ENCODE measurements around the gene CALHM5.

DNA sequence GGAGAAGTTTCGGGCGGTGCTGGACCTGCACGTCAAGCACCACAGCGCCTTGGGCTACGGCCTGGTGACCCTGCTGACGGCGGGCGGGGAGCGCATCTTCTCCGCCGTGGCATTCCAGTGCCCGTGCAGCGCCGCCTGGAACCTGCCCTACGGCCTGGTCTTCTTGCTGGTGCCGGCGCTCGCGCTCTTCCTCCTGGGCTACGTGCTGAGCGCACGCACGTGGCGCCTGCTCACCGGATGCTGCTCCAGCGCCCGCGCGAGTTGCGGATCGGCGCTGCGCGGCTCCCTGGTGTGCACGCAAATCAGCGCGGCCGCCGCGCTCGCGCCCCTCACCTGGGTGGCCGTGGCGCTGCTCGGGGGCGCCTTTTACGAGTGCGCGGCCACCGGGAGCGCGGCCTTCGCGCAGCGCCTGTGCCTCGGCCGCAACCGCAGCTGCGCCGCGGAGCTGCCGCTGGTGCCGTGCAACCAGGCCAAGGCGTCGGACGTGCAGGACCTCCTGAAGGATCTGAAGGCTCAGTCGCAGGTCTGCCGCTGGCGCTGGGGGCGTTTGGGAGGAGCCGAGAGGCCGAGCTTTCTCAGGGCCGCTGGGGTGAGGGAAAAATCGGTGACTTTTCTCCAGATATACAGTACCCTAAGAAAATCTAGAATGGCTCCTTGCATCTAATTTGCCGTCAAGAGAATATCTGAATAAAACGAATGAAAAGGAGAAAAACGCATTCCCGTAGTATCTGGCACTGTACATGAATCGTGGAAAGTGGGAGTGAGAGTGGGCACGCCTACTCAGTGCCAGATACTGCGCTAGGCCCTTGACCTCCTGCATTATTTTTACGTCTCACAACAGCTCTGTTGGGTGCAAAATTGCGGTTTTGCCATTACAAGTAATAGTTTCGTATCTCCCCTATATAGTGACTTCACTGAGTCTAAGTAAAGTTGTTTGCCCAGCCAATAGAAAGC lies 49.2 kb upstream of the CALHM5 start:
- TF ChIP-seq, protein P1, sequence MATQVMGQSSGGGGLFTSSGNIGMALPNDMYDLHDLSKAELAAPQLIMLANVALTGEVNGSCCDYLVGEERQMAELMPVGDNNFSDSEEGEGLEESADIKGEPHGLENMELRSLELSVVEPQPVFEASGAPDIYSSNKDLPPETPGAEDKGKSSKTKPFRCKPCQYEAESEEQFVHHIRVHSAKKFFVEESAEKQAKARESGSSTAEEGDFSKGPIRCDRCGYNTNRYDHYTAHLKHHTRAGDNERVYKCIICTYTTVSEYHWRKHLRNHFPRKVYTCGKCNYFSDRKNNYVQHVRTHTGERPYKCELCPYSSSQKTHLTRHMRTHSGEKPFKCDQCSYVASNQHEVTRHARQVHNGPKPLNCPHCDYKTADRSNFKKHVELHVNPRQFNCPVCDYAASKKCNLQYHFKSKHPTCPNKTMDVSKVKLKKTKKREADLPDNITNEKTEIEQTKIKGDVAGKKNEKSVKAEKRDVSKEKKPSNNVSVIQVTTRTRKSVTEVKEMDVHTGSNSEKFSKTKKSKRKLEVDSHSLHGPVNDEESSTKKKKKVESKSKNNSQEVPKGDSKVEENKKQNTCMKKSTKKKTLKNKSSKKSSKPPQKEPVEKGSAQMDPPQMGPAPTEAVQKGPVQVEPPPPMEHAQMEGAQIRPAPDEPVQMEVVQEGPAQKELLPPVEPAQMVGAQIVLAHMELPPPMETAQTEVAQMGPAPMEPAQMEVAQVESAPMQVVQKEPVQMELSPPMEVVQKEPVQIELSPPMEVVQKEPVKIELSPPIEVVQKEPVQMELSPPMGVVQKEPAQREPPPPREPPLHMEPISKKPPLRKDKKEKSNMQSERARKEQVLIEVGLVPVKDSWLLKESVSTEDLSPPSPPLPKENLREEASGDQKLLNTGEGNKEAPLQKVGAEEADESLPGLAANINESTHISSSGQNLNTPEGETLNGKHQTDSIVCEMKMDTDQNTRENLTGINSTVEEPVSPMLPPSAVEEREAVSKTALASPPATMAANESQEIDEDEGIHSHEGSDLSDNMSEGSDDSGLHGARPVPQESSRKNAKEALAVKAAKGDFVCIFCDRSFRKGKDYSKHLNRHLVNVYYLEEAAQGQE (IDR thresholded peaks at IDR 0.05; ENCODE audit: low read depth), result no peak
- no peak for TF ChIP-seq TEAD4 (IDR thresholded peaks at IDR 0.05)
- no peak for TF ChIP-seq EP300 (IDR thresholded peaks at IDR 0.05; ENCODE audit: borderline replicate concordance)
- no peak for TF ChIP-seq RAD21 (IDR thresholded peaks at IDR 0.05; ENCODE audit: low read depth)
- no peak for TF ChIP-seq TAF1 (IDR thresholded peaks at IDR 0.05; ENCODE audit: low read depth)
- no peak for TF ChIP-seq NFIC (IDR thresholded peaks at IDR 0.05)
- TF ChIP-seq EGR1 (IDR thresholded peaks at IDR 0.05), result no peak
- TF ChIP-seq, protein P2, sequence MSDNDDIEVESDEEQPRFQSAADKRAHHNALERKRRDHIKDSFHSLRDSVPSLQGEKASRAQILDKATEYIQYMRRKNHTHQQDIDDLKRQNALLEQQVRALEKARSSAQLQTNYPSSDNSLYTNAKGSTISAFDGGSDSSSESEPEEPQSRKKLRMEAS (IDR thresholded peaks at IDR 0.05), result peak; percentile 20; the same call in 1 of the 2 replicates
- no peak for TF ChIP-seq CEBPB (IDR thresholded peaks at IDR 0.05)
